Measurements from ENCODE around the gene TAPBP. TPM values are rescaled to one million over a fixed set of nuclear protein-coding genes. Genes with fewer than 3 reads are reported as not detected.

The TAPBP gene
- total RNA-seq, 2 donors from 2014 or later = 88.0 to 107 TPM

GRCh38 chr6:33315793-33316602, 2.1 kb upstream of the TAPBP start:
- no peaks in the 10 kb centered on the region for H3K27me3 ChIP-seq (replicated peaks; ENCODE audit: insufficient read depth)
- H3K4me1 ChIP-seq (ENCODE audit: control insufficient read depth in 1 of 2, low read depth in 2 of 2) = peaks cover 52 to 66% of the 10 kb centered on the region in 2 donors
- ATAC-seq (ENCODE audit: insufficient number of reproducible peaks, low FRiP score, low read depth) (no peak), DNase-seq (ENCODE audit: low spot score) (no peak)
- TF ChIP-seq, protein P1, sequence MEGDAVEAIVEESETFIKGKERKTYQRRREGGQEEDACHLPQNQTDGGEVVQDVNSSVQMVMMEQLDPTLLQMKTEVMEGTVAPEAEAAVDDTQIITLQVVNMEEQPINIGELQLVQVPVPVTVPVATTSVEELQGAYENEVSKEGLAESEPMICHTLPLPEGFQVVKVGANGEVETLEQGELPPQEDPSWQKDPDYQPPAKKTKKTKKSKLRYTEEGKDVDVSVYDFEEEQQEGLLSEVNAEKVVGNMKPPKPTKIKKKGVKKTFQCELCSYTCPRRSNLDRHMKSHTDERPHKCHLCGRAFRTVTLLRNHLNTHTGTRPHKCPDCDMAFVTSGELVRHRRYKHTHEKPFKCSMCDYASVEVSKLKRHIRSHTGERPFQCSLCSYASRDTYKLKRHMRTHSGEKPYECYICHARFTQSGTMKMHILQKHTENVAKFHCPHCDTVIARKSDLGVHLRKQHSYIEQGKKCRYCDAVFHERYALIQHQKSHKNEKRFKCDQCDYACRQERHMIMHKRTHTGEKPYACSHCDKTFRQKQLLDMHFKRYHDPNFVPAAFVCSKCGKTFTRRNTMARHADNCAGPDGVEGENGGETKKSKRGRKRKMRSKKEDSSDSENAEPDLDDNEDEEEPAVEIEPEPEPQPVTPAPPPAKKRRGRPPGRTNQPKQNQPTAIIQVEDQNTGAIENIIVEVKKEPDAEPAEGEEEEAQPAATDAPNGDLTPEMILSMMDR (IDR thresholded peaks at IDR 0.05) = no peak
- H3K4me3 ChIP-seq = no peak overlapping the region
- H3K36me3 ChIP-seq = peaks cover 16% of the 10 kb centered on the region
- H3K27ac ChIP-seq = peak overlapping the region in 1 of 2 donors; percentile 96
- H3K9me3 ChIP-seq = no peaks in the 10 kb centered on the region

GRCh38 chr6:33314943-33315792, 1.3 kb upstream of the TAPBP start:
- ATAC-seq (ENCODE audit: insufficient number of reproducible peaks, low FRiP score, low read depth) (no peak), DNase-seq (ENCODE audit: low spot score) (no peak)
- no peaks in the 10 kb centered on the region for H3K27me3 ChIP-seq (replicated peaks; ENCODE audit: insufficient read depth)
- TF ChIP-seq, protein P1 (IDR thresholded peaks at IDR 0.05) = no peak
- peaks cover 43 to 58% of the 10 kb centered on the region in 2 donors for H3K4me1 ChIP-seq (ENCODE audit: control insufficient read depth in 1 of 2, low read depth in 2 of 2)
- peak overlapping the region; percentile 92 to 96 for H3K27ac ChIP-seq
- no peaks in the 10 kb centered on the region for H3K9me3 ChIP-seq
- H3K36me3 ChIP-seq = peaks cover 16% of the 10 kb centered on the region
- peak overlapping the region; percentile 71 for H3K4me3 ChIP-seq

GRCh38 chr6:33314515-33314942, 651 bp upstream of the TAPBP start:
- H3K4me3 ChIP-seq = peak overlapping the region; percentile 71
- H3K4me1 ChIP-seq (ENCODE audit: control insufficient read depth in 1 of 2, low read depth in 2 of 2) = peaks cover 39 to 58% of the 10 kb centered on the region in 2 donors
- TF ChIP-seq, protein P1 (IDR thresholded peaks at IDR 0.05) = no peak
- DNase-seq (ENCODE audit: low spot score) (no peak), ATAC-seq (ENCODE audit: insufficient number of reproducible peaks, low FRiP score, low read depth) (no peak)
- peaks cover 10% of the 10 kb centered on the region for H3K36me3 ChIP-seq
- peak overlapping the region; percentile 92 to 96 for H3K27ac ChIP-seq
- no peaks in the 10 kb centered on the region for H3K27me3 ChIP-seq (replicated peaks; ENCODE audit: insufficient read depth)
- no peaks in the 10 kb centered on the region for H3K9me3 ChIP-seq

GRCh38 chr6:33313105-33313708, 671 bp downstream of the TAPBP start:
- ATAC-seq (ENCODE audit: insufficient number of reproducible peaks, low FRiP score, low read depth) = no peak
- TF ChIP-seq, protein P1 (IDR thresholded peaks at IDR 0.05) = no peak

More at GRCh38 chr6:33313105-33313708, 671 bp downstream of the TAPBP start:
- H3K36me3 ChIP-seq = no peaks in the 10 kb centered on the region
- H3K9me3 ChIP-seq = no peaks in the 10 kb centered on the region
- peak overlapping the region; percentile 71 for H3K4me3 ChIP-seq
- H3K27me3 ChIP-seq (replicated peaks; ENCODE audit: insufficient read depth) = no peaks in the 10 kb centered on the region
- peaks cover 27 to 44% of the 10 kb centered on the region in 2 donors for H3K4me1 ChIP-seq (ENCODE audit: control insufficient read depth in 1 of 2, low read depth in 2 of 2)
- peak overlapping the region; percentile 92 to 96 for H3K27ac ChIP-seq
- no peak for DNase-seq (ENCODE audit: low spot score)
